Mucosa of descending colon (tissue), 3 donors: Measurements from ENCODE around the gene TLN1. TPM values are rescaled to one million over a fixed set of nuclear protein-coding genes. Genes with fewer than 3 reads are reported as not detected.

ENCODE experiments used
- ATAC-seq: fragments of 200-7000 bp; cut with Tn5 transposase; one replicate; pipeline ENCODE4 v1.9.1; 2020; ENCODE audit warnings: mild to moderate bottlenecking, moderate library complexity
- DNase-seq, 3 donors: peaks; one replicate each; pipeline ENCODE4 v3.0.0-alpha.2; 2020
- H3K36me3 ChIP-seq: fragments of 200-600 bp; one replicate; pipeline ENCODE4 v1.8.0; 2021; ENCODE audit warnings: low read depth, mild to moderate bottlenecking
- H3K4me1 ChIP-seq: fragments of 200-600 bp; one replicate; pipeline ENCODE4 v1.8.0; 2021; ENCODE audit warnings: low read depth, mild to moderate bottlenecking
- H3K4me3 ChIP-seq: fragments of 200-600 bp; one replicate; pipeline ENCODE4 v1.8.0; 2021; ENCODE audit warnings: mild to moderate bottlenecking
- H3K9me3 ChIP-seq: fragments of 200-600 bp; one replicate; pipeline ENCODE4 v1.8.0; 2021; ENCODE audit warnings: mild to moderate bottlenecking
- CTCF ChIP-seq: fragments of 200-600 bp; IDR thresholded peaks from one replicate; pipeline ENCODE4 v1.8.0; 2022; ENCODE audit warnings: antibody characterized with exemption, mild to moderate bottlenecking
- intact Hi-C, 2 donors: fragments of 100-400 bp; cut with DNase I in 1 of 2; cut with micrococcal nuclease in 1 of 2; formaldehyde crosslinking; loops; one replicate each; pipeline versions ENCODE4 v1.11.0 to v1.11.1; 2022; cut with DNase I, micrococcal nuclease
- total RNA-seq, 3 donors: library from RNA; stranded (reverse); fragmentation: NEBNext Ultra II Directional in 2 of 3; extraction: Animal tissue kit (Norgen Biotek cat#: 25700) in 2 of 3; gene quantifications; one replicate each; pipeline versions ENCODE4 v1.2.1 to v1.2.4, GENCODE V29; 2021 to 2023
- donor health status: DM: no; HTN: no; CAD: no; lungs with moderate emphysema.
- donor health status: DM: no; HTN: no; CAD: no.
- donor health status: DM: no; HTN: yes; CAD: no.

TLN1 gene
- total RNA-seq, 3 donors from 2014 or later, result 154 to 720 (median 189) TPM

DNA sequence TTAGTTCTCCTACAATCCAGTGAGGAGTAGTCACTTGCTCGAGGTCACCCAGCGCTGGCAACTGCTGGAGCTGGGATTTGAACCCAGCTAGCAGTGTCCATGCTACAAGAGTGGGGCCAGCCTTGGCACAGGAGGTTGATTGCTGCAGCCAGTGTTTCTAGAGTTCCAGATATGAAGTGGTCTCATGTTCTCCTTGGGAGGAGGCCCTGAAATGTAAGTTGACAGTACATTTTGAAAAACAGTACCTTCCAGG lies 73.1 kb downstream of the TLN1 start:
- Histone ChIP-seq H3K36me3 (peaks cover 5% of the 10 kb centered on the region), H3K9me3 (no peaks in the 10 kb centered on the region), H3K4me1 (peaks cover 52% of the 10 kb centered on the region), H3K4me3 (peak overlapping the region; percentile 73)
- DNase-seq, result peak in 1 of 3 donors; percentile 66
- ATAC-seq, result peak; percentile 3
- TF ChIP-seq CTCF, result no peak
- intact Hi-C loops, result loop anchor here in 1 of 2 donors (5.0 kb wide), 1 partner anchor 73 kb away; the partner anchor contains the start of genes CREB3 and TLN1

DNA sequence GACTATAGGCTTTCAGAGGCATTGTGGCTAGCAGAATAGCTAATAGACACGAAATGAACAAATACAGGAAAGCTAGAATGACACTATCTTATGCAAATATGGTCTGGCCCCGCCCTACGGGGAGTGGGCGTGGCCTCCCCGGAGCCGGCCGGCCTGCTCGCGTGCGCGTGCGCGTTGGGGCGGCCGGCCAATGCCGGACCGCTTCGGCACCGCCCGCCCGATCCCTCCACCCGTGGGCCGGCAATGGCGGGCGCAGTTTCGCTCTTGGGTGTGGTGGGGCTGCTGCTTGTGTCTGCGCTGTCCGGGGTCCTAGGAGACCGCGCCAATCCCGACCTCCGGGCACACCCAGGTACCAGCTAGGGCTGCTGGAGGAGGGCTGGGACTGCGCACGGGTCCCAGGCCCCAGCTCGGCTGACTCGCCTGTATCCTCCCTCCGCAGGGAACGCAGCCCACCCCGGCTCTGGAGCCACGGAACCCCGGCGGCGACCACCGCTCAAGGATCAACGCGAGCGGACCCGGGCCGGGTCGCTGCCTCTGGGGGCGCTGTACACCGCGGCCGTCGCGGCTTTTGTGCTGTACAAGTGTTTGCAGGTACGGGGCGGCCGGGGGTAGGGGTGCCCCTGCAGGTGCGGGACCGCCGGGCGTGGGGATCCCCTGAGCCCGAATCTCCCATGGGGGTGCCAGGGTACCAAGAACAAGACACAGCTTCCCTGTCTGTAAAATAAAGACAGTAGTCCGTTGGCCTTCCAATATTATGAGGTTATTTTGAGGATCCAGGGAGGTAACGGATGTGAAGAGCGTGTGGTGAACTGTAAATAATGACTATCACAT lies 73.6 kb downstream of the TLN1 start, which contains the start of gene CCDC107:
TSS of gene CCDC107 (plus strand) at position 156 of the 831 bp plus-strand sequence. CDS start at position 244, 88 bp downstream.
- intact Hi-C loops, result loop anchor here in 1 of 2 donors (5.0 kb wide), 1 partner anchor 74 kb away; the partner anchor contains the start of genes CREB3 and TLN1
- ATAC-seq (peak; percentile 86), DNase-seq (peak; percentile 89 to 91 (median 89))
- TF ChIP-seq CTCF, result peak; percentile 52
- H3K36me3 ChIP-seq, result peaks cover 5% of the 10 kb centered on the region
- H3K4me1 ChIP-seq, result peaks cover 52% of the 10 kb centered on the region
- H3K4me3 ChIP-seq, result peak within 1 kb of the TSS; percentile 73
- no peaks in the 10 kb centered on the region for H3K9me3 ChIP-seq

DNA sequence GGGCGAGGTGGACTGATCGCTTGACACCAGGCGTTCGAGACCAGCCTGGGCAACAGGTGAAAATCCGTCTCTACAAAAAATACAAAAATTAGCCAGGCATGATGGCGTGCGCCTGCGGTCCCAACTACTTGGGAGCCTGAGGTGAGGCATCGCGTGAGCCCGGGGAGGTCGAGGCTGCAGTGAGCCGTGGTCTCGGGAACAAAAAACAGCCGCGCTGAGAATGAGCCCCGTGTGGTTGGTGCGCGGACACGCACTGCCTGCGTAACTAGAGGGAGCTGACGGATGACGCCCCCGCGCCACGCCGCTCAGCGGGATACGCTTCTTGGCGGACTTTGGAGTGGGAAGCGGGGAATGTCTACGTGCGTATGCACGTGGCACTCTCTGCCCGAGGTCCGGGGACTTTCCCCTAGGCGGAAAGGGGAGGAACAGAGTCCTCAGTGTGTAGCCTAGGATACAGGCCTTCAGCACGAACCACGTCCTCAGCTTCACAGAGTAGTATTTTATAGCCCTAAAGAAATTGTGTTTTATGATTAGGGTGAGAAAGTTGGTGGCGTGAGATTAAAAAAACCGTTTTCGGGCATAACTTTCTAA lies 74.4 kb downstream of the TLN1 start, which contains the start of gene RMRP:
TSS of gene RMRP (minus strand) at position 474 of the 591 bp plus-strand sequence.
- peaks cover 5% of the 10 kb centered on the region for H3K36me3 ChIP-seq
- peak; percentile 95 to 98 (median 95) for DNase-seq
- peak; percentile 89 for ATAC-seq
- TF ChIP-seq CTCF, result peak; percentile 31
- H3K4me3 ChIP-seq, result peak within 1 kb of the TSS; percentile 73
- no peaks in the 10 kb centered on the region for H3K9me3 ChIP-seq
- H3K4me1 ChIP-seq, result peaks cover 59% of the 10 kb centered on the region
- intact Hi-C loops, result loop anchor here in 1 of 2 donors (5.0 kb wide), 1 partner anchor 75 kb away; the partner anchor contains the start of genes CREB3 and TLN1

- no peak overlapping the region for H3K4me3 ChIP-seq
- peaks cover 5% of the 10 kb centered on the region for H3K36me3 ChIP-seq
- H3K9me3 ChIP-seq, result no peaks in the 10 kb centered on the region
- intact Hi-C loops, result loop anchor here in 1 of 2 donors (5.0 kb wide), 1 partner anchor 75 kb away; the partner anchor contains the start of genes CREB3 and TLN1
- TF ChIP-seq CTCF, result no peak
- peaks cover 59% of the 10 kb centered on the region for H3K4me1 ChIP-seq
- no peak for DNase-seq
- no peak for ATAC-seq
These were observed 75.0 kb downstream of the TLN1 start for GRCh38 chr9:35656831-35657545.

DNA sequence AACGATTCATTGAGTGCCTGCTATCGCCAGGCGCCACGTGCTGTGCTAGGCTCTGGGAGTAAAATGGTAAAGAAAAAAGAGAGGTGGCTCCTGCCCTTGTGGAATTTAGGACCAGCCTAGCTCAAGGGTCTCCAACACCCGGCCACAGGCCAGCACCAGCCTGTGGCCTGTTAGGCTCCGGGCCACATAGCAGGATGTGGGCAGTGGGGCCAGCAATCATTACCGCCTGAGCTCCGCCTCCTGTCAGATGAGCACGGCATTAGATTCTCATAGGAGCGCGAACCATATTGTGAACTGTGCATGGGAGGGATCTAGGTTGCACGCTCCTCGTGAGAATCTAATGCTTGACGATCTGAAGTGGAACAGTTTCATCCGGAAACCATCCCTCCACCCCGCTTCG lies 75.6 kb downstream of the TLN1 start:
- intact Hi-C loops, result loop anchor here in 1 of 2 donors (5.0 kb wide), 1 partner anchor 76 kb away; the partner anchor contains the start of genes CREB3 and TLN1
- no peak overlapping the region for H3K4me3 ChIP-seq
- no peak for TF ChIP-seq CTCF
- H3K4me1 ChIP-seq, result peaks cover 57% of the 10 kb centered on the region
- peaks cover 5% of the 10 kb centered on the region for H3K36me3 ChIP-seq
- H3K9me3 ChIP-seq, result no peaks in the 10 kb centered on the region
- DNase-seq (no peak), ATAC-seq (no peak)
